Loucy (cell line): Measurements from ENCODE around the gene TUB.

ENCODE experiments used
- EZH2phosphoT487 ChIP-seq: fragments of 200-600 bp; IDR thresholded peaks from 2 replicates; pipeline ENCODE4 v1.6.1; 2018; ENCODE audit warnings: antibody characterized with exemption, mild to moderate bottlenecking, moderate library complexity, borderline replicate concordance
- TF ChIP-seq, protein P1 (sequence below): fragments of 200-600 bp; sonication (generic); conservative IDR thresholded peaks from 2 replicates; pipeline ENCODE4 v1.5.1; 2014; ENCODE audit warnings: mild to moderate bottlenecking, antibody characterized with exemption, low read length

DNA sequence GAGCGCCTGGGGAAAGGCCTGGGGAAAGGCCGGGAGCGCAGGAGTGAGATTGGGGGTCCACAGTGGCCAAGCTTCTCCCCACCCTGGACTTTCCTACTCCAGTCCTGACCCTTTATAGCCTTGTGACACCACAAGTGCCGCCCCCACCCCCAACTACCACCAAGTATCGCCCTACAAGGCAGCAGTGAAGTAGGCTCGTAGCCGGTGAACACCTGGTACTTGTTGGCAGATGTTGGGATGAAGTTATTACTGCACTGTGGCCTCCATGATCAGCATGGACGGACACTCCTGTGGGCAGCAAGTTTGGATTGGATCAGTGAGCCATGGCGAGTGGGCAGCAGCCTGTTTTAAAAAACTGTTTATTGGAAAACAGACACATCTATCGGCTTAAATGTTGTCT lies 48.9 kb upstream of the TUB start:
- TF ChIP-seq, protein P1, sequence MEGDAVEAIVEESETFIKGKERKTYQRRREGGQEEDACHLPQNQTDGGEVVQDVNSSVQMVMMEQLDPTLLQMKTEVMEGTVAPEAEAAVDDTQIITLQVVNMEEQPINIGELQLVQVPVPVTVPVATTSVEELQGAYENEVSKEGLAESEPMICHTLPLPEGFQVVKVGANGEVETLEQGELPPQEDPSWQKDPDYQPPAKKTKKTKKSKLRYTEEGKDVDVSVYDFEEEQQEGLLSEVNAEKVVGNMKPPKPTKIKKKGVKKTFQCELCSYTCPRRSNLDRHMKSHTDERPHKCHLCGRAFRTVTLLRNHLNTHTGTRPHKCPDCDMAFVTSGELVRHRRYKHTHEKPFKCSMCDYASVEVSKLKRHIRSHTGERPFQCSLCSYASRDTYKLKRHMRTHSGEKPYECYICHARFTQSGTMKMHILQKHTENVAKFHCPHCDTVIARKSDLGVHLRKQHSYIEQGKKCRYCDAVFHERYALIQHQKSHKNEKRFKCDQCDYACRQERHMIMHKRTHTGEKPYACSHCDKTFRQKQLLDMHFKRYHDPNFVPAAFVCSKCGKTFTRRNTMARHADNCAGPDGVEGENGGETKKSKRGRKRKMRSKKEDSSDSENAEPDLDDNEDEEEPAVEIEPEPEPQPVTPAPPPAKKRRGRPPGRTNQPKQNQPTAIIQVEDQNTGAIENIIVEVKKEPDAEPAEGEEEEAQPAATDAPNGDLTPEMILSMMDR, result no peak
- no peak for TF ChIP-seq EZH2phosphoT487
